OCI-LY1 (cell line): Measurements from ENCODE around the gene IL1RAP.

Experiments
- H2AFZ ChIP-seq: fragments of 200-600 bp; sonication (generic), shearing (Covaris generic); 2 replicates; pipeline ENCODE4 v1.6.0; 2014; ENCODE audit warnings: antibody characterized with exemption, mild to moderate bottlenecking, low read length
- H3F3A ChIP-seq: fragments of 200-600 bp; sonication (generic), shearing (Covaris generic); 2 replicates; pipeline ENCODE4 v1.6.0; 2014; ENCODE audit warnings: mild to moderate bottlenecking, antibody characterized with exemption, low read length, moderate library complexity; ENCODE audit not compliant: insufficient read depth
- H3K27ac ChIP-seq: fragments of 200-600 bp; sonication (generic); 2 replicates; pipeline ENCODE4 v1.5.1; 2014; ENCODE audit warnings: low read length, mixed run types, mild to moderate bottlenecking, low read depth; ENCODE audit not compliant: poor library complexity, severe bottlenecking
- H3K27me3 ChIP-seq: fragments of 200-600 bp; sonication (generic); 2 replicates; pipeline ENCODE4 v1.6.0; 2014; ENCODE audit warnings: antibody characterized with exemption, mild to moderate bottlenecking, low read length, moderate library complexity; ENCODE audit not compliant: insufficient read depth
- H3K36me3 ChIP-seq: fragments of 200-600 bp; sonication (generic); 2 replicates; pipeline ENCODE4 v1.6.1; 2014; ENCODE audit warnings: mild to moderate bottlenecking, antibody characterized with exemption, low read length, moderate library complexity, mixed read lengths; ENCODE audit not compliant: insufficient read depth
- H3K4me1 ChIP-seq: fragments of 200-600 bp; sonication (generic); 2 replicates; pipeline ENCODE4 v1.5.1; 2014; ENCODE audit warnings: mild to moderate bottlenecking, low read length, moderate library complexity; ENCODE audit not compliant: insufficient read depth, severe bottlenecking
- H3K4me2 ChIP-seq: fragments of 200-600 bp; sonication (generic), shearing (Covaris generic); 2 replicates; pipeline ENCODE4 v1.6.1; 2014; ENCODE audit warnings: low read length
- H3K4me3 ChIP-seq: fragments of 200-600 bp; sonication (generic); 2 replicates; pipeline ENCODE4 v1.5.1; 2014; ENCODE audit warnings: low read length, low read depth, mild to moderate bottlenecking, mixed read lengths; ENCODE audit not compliant: poor library complexity, severe bottlenecking
- H3K79me2 ChIP-seq: fragments of 200-600 bp; shearing (Covaris generic); 2 replicates; pipeline ENCODE4 v1.6.1; 2016; ENCODE audit warnings: mixed run types, low read length, mixed read lengths; ENCODE audit not compliant: insufficient read depth
- H3K9ac ChIP-seq: fragments of 200-600 bp; sonication (generic), shearing (Covaris generic); 2 replicates; pipeline ENCODE4 v1.6.1; 2014; ENCODE audit warnings: mild to moderate bottlenecking, low read length, mixed read lengths
- H3K9me2 ChIP-seq: fragments of 200-600 bp; sonication (generic), shearing (Covaris generic); 2 replicates; pipeline ENCODE4 v1.6.1; 2014; ENCODE audit warnings: low read depth, mild to moderate bottlenecking, low read length, mixed read lengths
- H3K9me3 ChIP-seq: fragments of 200-600 bp; shearing (Covaris generic); 2 replicates; pipeline ENCODE4 v1.6.1; 2014; ENCODE audit warnings: low read length, mixed read lengths
- H4K20me1 ChIP-seq: fragments of 200-600 bp; sonication (generic), shearing (Covaris generic); 2 replicates; pipeline ENCODE4 v1.6.0; 2016; ENCODE audit warnings: mild to moderate bottlenecking, low read length; ENCODE audit not compliant: insufficient read depth
- CTCF ChIP-seq: fragments of 200-600 bp; sonication (generic), shearing (Covaris generic); IDR thresholded peaks from 2 replicates; pipeline ENCODE4 v1.5.1; 2017; ENCODE audit warnings: mild to moderate bottlenecking, antibody characterized with exemption, low read length, moderate library complexity, mixed read lengths
- EZH2 ChIP-seq: fragments of 200-600 bp; sonication (generic), shearing (Covaris generic); IDR thresholded peaks from 2 replicates; pipeline ENCODE4 v1.8.0; 2017; ENCODE audit warnings: borderline replicate concordance, mixed run types, mild to moderate bottlenecking, antibody characterized with exemption, low read length, moderate library complexity, mixed read lengths

Gene IL1RAP

GRCh38 chr3:190605385-190605784 lies 91.5 kb downstream of the IL1RAP start:
- Histone ChIP-seq H3K4me3 (no peak overlapping the region), H3K4me1 (no peaks in the 10 kb centered on the region), H3K9ac (no peak overlapping the region), H3K4me2 (no peak overlapping the region), H3K9me3 (no peaks in the 10 kb centered on the region), H3F3A (no peaks in the 10 kb centered on the region), H3K27me3 (no peaks in the 10 kb centered on the region), H3K9me2 (no peaks in the 10 kb centered on the region), H3K27ac (no peak overlapping the region), H2AFZ (no peak overlapping the region), H3K79me2 (no peaks in the 10 kb centered on the region), H3K36me3 (no peaks in the 10 kb centered on the region), H4K20me1 (no peaks in the 10 kb centered on the region)
- TF ChIP-seq EZH2 (no peak), CTCF (no peak)

GRCh38 chr3:190606596-190606995 lies 92.7 kb downstream of the IL1RAP start:
- H3K4me3 ChIP-seq, result no peak overlapping the region
- no peaks in the 10 kb centered on the region for H3K27me3 ChIP-seq
- H3F3A ChIP-seq, result no peaks in the 10 kb centered on the region
- H3K79me2 ChIP-seq, result no peaks in the 10 kb centered on the region
- H4K20me1 ChIP-seq, result no peaks in the 10 kb centered on the region
- H3K9me2 ChIP-seq, result no peaks in the 10 kb centered on the region
- H3K4me1 ChIP-seq, result no peaks in the 10 kb centered on the region
- H3K9me3 ChIP-seq, result no peaks in the 10 kb centered on the region
- no peak overlapping the region for H3K9ac ChIP-seq
- no peak for TF ChIP-seq CTCF
- no peak for TF ChIP-seq EZH2
- H3K27ac ChIP-seq, result no peak overlapping the region
- no peak overlapping the region for H3K4me2 ChIP-seq
- H2AFZ ChIP-seq, result no peak overlapping the region
- H3K36me3 ChIP-seq, result no peaks in the 10 kb centered on the region

- Histone ChIP-seq H3K27ac (no peak overlapping the region), H3K36me3 (no peaks in the 10 kb centered on the region), H3F3A (no peaks in the 10 kb centered on the region), H3K9me2 (no peaks in the 10 kb centered on the region), H3K9me3 (no peaks in the 10 kb centered on the region), H3K27me3 (no peaks in the 10 kb centered on the region), H2AFZ (no peak overlapping the region), H3K79me2 (no peaks in the 10 kb centered on the region), H3K4me3 (no peak overlapping the region), H3K4me2 (no peak overlapping the region), H3K4me1 (no peaks in the 10 kb centered on the region), H3K9ac (no peak overlapping the region), H4K20me1 (no peaks in the 10 kb centered on the region)
- TF ChIP-seq CTCF, result no peak
These were observed 93.1 kb downstream of the IL1RAP start for GRCh38 chr3:190607021-190607420.
